ENCODE measurements around the gene TANC1.

Gene TANC1

GRCh38 chr2:159144776-159145614, 176.6 kb downstream of the TANC1 start:
- in situ Hi-C loops (cut with MboI; ENCODE audit: low pct_unique_long_range_greater_than_20kb, low sequenced_read_pairs, unreplicated experiment) = loop anchor here (25.0 kb wide), 1 partner anchor 233 kb away; no protein-coding TSS in a partner anchor
- no peak for DNase-seq (ENCODE audit: low spot score)
- no peak for TF ChIP-seq CTCF (IDR thresholded peaks at IDR 0.05; ENCODE audit: extremely low read depth, insufficient read depth, missing control alignments)

GRCh38 chr2:159145745-159146354, 177.4 kb downstream of the TANC1 start:
- no peak for DNase-seq (ENCODE audit: low spot score)
- no peak for TF ChIP-seq CTCF (IDR thresholded peaks at IDR 0.05; ENCODE audit: extremely low read depth, insufficient read depth, missing control alignments)
- in situ Hi-C loops (cut with MboI; ENCODE audit: low pct_unique_long_range_greater_than_20kb, low sequenced_read_pairs, unreplicated experiment) = loop anchor here (25.0 kb wide), 1 partner anchor 234 kb away; no protein-coding TSS in a partner anchor

- in situ Hi-C loops (cut with MboI; ENCODE audit: low pct_unique_long_range_greater_than_20kb, low sequenced_read_pairs, unreplicated experiment) = loop anchor here (25.0 kb wide), 1 partner anchor 235 kb away; no protein-coding TSS in a partner anchor
- DNase-seq (ENCODE audit: low spot score) = no peak
- TF ChIP-seq CTCF (IDR thresholded peaks at IDR 0.05; ENCODE audit: extremely low read depth, insufficient read depth, missing control alignments) = no peak
Measured at GRCh38 chr2:159146996-159147666, 178.7 kb downstream of the TANC1 start.

- DNase-seq (ENCODE audit: low spot score) = no peak
- in situ Hi-C loops (cut with MboI; ENCODE audit: low pct_unique_long_range_greater_than_20kb, low sequenced_read_pairs, unreplicated experiment) = loop anchor here (25.0 kb wide), 1 partner anchor 235 kb away; no protein-coding TSS in a partner anchor
- TF ChIP-seq CTCF (IDR thresholded peaks at IDR 0.05; ENCODE audit: extremely low read depth, insufficient read depth, missing control alignments) = no peak
Measured at GRCh38 chr2:159147690-159148089, 179.2 kb downstream of the TANC1 start.

- no peak for TF ChIP-seq CTCF (IDR thresholded peaks at IDR 0.05; ENCODE audit: extremely low read depth, insufficient read depth, missing control alignments)
- no peak for DNase-seq (ENCODE audit: low spot score)
- in situ Hi-C loops (cut with MboI; ENCODE audit: low pct_unique_long_range_greater_than_20kb, low sequenced_read_pairs, unreplicated experiment) = loop anchor here (25.0 kb wide), 1 partner anchor 237 kb away; no protein-coding TSS in a partner anchor
Measured at GRCh38 chr2:159148901-159149300, 180.5 kb downstream of the TANC1 start.

- DNase-seq (ENCODE audit: low spot score) = no peak
- TF ChIP-seq CTCF (IDR thresholded peaks at IDR 0.05; ENCODE audit: extremely low read depth, insufficient read depth, missing control alignments) = no peak
- in situ Hi-C loops (cut with MboI; ENCODE audit: low pct_unique_long_range_greater_than_20kb, low sequenced_read_pairs, unreplicated experiment) = loop anchor here (25.0 kb wide), 1 partner anchor 237 kb away; no protein-coding TSS in a partner anchor
Measured at GRCh38 chr2:159149747-159150146, 181.3 kb downstream of the TANC1 start.
